Epidermal melanocyte (primary cell): ENCODE results near the gene UCK2.
A peak's percentile ranks its signal among the peaks of the same experiment; 100 is the strongest.

Experiments
- DNase-seq: peaks from one replicate; pipeline ENCODE4 v3.0.0; 2011; ENCODE audit warnings: low spot score; ENCODE audit not compliant: insufficient read length

UCK2 gene

DNA sequence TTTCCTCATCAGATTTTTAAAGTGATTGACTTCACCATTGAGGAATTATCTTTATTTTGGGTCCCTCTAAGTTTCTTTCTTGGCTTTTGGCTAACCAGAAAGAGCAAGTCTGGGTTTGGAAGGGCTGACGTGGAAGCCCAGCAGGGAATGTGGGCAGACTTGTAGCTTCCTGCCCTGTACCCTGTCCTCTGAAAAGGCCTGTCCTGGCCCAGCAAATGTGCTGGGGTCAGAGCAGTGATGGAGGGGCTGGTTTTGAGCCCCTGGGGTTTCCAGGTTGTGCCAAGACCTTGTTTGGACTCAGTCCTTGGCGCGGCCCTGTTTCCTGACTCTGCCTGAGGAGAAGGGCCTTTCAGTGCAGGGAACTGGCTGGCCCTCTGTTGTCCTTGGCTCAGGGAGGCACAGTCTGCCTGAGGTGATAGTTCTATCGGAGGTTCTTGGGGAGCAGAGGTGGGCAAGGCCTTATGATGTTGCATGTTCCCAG, 72.1 kb downstream of the UCK2 start:
- no peak for DNase-seq

DNA sequence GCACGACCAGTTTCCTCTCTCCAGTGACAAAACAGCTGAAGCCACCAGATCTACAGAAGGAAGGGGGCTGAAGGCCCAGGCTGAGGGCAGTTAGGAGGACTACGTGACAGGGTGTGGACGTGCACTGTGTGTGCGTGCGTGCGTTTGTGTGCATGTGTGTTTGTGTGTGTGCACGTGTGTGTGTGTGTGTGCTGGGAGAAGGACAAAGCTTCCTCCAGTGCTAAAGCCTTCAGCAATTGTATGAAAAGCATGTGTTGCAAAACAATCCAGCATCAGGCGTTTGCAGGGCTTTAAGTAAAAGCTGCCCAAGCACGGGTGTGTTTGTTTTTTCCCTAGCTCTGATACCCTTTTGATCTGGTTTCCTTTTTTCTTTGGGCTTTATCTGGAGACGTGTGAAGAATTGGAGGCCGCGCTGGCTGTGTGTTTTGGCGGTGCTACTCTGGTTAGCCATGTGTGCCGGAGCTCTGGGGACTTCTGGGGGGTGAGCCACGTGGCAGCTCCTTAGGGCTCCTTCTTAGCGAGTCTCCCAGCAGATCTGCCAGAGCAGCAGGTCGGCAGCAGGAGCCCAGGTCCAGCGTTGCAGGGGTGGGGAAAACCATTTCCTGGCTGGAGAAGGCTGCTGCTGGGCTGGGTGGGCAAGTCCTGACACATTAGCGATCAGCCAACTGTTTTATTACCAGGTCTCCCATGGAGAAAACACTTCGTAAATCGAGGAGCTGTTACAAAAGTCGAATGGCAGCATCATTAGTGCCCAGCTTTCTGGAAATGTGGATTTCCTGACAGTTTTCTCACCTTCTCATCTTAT, 73.4 kb downstream of the UCK2 start:
- DNase-seq = no peak

DNA sequence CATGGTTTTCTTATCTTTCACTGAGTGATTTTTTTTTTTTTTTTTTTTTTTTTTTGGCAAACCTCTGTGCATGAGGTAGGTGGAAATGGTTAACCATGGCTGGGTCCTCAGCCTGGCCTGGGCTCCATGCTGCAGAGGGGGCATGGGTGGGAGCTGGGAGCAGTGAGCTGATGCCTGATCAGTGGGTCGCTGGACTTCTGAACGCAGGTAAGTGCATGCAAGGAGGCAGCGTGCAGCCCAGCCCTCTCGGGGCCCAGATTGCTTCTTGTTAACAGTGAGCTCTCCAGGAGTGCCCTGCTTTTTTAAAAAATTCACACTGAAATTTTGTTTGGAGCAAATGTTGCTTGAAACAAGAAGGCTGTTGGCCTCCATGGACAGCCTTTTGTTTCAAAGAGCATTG, 75.2 kb downstream of the UCK2 start:
- DNase-seq = no peak

DNA sequence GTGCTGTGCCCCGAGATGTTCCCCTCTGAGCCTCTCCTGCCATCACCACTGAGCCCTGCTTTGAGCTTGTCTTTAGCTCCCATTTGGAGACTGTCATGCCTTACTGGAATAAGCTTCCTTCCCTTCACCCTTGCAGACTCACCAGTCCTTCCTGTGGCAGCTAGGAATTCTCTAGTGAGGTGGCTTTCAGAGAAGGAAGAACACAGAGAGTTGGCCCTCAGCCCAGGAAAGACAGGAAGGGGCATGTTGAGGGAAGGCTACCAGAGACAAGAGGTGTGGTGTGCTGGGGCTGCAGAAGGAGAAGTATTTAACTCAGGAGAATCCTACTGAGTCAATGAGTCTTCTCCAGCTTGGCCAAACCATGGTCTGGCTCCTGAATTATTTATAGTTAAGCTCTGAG, 76.3 kb downstream of the UCK2 start:
- DNase-seq = no peak

DNA sequence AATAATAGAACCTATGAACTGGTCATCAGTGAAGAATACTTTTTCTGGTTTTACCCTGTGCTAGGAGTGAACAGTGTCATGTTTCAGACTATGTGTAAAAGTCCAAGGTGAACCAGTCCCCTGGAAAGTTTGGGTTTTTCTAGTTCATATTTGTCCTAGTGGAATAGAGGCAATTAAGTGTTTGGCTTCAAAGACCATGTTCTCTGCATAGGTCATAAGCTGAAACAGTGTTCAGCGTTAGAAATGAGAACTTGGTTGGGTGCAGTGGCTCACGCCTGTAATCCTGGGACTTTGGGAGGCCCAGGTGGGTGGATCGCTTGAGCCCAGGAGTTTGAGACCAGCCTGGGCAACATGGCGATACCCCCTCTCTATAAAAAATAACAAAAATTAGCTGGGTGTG, 77.5 kb downstream of the UCK2 start:
- DNase-seq = no peak

DNA sequence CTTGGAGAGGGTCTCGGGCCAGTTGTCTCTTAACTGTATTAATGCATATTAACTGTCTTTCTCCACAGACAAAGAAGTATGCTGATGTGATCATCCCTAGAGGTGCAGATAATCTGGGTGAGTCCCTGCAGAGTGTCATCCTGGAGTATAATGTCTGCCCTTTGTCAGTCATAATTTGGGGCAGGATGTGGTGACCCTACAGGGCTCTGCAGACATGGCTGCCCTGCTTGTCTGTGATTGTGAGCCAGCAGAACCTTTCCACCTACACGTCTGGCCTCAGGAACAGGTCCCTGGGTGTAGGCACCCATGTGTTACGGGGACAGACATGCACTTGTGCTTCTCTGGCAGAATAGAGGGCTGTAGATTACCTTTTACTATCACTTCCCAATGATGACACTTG, 78.4 kb downstream of the UCK2 start:
- no peak for DNase-seq

DNA sequence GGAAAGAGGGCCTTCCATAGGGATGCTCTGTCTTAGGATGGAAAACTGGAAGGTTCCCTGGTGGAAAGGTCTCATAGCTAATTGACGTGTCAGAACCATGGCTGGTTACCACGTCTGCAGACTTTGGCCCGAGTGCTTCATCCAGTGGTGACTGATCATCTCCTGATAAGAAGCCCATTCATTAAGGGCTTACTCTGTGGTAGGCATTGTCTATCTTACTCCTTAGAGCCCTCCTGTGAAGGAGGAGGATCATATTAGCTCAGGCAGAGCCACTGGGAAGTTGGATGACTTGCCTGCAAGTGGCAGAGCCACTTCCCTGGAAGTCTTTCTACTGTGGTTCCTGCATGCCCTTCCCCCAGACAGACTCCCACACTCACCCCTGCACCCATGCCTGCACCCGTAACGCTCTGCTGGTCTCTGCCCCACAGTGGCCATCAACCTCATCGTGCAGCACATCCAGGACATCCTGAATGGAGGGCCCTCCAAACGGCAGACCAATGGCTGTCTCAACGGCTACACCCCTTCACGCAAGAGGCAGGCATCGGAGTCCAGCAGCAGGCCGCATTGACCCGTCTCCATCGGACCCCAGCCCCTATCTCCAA, 79.9 kb downstream of the UCK2 start:
- DNase-seq = no peak

DNA sequence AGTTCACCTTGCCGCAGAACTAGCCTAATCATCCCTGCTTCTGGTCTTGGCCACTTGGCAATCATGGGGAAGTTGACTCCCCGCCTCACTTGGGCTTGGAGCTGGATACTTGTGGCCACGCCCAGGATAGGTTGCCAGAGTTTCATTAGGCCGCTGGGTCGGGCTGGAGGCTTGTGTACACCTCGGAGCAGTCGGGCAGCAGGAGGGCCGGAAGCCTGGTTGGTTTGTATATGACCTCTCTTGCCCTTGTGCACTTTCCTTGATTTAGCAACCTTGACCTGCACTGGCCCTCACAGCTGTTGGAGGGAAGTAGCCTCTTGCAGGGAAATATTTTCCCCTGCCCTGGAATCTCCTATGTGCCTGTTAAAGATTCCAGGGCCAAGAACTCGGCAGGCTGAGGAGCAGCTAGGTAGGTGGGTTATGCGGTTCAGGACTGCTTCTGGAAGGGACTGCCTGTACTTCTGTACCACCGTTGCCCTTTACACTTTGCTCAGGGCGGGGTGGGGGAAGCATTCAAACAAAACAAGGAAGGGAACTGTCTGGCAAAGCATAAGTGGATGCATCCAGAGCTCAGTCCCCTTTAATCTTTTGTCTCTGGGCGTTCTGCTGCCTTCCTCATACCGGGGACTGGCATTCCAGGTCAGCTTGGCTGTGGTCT, 83.5 kb downstream of the UCK2 start:
- DNase-seq = no peak

DNA sequence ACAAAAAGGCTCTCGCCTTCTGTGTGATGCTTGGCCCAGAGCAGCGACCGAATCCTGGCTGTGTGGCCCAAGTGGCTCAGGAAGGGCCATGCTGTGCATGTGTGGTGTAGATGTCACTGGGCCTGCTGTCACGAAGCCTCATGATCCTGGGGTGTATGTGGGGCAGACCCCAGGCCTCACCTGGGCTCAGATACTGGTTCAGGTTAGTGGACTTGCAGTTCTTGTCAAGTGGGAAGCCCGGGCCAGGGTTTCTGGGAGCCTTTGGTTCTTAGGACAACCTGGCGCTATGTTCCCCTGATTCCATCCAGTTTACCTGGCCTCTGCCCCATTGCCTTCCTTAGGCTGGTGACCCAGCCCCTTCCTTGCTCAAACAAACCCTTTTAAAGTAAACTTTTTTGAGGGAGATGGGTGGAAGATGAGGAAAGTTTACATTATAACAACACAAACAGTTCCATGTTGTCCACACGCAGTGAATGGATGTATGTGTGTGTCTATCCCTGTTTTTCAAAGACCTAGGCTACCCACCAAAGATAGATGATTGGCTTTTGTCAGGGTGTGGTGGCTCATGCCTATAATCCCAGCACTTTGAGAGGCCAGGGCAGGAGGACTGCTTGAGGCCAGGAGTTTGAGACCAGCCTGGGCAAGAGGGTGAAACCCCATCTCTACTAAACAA, 84.3 kb downstream of the UCK2 start:
- no peak for DNase-seq

DNA sequence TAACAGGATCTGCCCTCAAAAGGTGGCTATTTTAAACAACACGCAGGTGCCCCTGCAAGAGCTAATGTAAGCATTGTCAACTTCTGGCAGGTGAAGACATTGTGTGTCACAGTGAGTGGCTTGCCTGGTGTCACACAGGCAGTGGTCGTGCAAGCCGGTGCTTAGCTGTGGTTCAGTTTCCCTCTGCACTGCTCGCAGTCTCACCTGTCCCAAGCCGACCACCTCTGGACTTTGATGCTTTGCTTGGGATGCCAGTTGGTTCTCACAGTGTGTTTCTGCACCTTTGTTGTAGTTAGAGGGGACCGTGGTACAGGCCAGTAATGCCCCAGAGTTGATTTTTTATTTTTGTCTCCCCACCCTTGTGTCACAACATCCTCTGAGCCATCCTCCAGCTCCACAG, 85.2 kb downstream of the UCK2 start:
- no peak for DNase-seq

DNA sequence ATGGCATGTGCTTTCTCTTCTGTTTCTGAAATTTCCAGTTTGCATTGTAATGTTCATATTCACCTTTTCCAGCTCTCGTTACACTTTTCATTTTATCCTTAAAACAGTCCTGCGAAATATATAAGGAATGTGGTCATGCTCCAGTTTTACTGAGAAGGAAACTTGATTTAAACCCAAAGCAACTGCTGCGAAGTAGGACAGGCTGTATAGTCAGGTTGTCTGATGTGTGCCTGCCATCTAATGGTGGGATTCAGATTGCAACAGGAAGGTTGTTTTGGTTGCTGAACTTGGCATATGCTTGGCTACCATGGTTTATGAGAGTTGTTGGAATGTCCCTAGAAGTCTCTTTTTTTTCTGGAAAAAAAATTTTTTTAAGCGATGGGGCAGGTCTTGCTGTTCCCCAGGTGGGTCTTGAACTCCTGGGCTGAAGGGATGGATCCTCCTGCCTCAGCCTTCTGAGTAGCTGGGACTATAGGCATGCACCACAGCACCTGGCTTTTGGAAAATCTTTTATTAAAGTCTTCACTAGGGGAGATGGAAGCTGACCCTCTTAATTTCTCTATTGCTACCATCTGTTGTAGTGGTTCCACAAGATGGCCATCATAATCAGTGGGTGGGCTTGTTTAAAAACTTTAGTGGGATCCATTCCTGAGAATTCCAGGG, 86.9 kb downstream of the UCK2 start:
- peak; percentile 88 for DNase-seq

DNA sequence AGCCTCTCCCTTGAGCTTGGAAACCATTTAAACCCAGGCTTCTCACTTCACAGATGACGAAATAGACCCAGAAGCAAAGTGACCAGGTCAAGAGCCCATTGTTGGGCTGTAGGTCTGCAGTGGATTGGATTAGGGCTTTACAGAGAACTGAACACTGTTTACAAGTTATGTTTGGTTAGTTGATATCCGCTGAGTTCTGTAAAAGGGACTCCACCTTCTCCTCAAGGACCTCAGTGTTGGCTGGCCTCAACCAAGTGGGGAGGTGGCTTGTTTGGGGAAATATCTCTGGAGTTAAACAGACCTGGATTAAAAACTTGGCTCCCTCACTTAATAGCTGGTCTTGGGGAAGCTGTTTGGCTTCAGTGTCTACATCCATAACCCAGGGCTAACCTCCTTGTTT, 88.1 kb downstream of the UCK2 start:
- no peak for DNase-seq

DNA sequence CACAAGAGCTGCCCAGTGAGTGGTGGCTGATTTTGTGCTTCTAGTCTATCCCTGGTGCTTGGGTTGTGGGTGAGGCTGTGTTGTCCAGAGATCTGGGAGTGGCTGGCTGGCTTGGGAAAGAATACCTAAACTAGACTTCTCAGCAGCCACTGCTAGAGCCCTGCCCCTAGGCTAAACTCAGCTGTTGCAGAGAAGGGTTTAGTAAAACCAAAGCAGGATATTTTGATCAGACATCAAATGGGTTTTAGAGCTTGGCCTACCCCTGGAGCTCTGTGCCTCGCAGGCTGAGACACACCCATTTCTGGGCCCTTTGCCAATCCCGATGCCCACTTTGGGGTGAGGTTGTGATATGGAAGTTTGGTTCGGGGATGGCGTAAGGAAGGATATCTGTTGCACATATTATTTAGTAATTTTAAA, 88.5 kb downstream of the UCK2 start:
- no peak for DNase-seq

DNA sequence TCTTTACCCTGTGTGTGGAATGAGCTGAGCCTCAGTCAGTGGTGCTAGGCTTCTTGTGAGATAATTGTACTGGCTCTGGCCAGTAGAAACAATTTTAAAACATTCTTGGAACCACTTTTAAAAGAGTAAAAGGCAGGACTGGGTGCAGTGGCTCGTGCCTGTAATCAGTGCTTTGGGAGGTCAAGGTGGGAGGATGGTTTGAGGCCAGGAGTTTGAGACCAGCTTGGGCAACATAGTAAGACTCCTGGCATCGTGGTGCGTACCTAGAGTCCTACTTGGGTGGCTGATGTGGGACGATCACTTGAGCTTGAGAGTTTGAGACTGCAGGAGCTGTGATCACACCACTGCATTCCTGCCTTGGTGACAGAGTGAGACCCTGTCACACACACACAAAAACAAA, 89.8 kb downstream of the UCK2 start:
- no peak for DNase-seq

DNA sequence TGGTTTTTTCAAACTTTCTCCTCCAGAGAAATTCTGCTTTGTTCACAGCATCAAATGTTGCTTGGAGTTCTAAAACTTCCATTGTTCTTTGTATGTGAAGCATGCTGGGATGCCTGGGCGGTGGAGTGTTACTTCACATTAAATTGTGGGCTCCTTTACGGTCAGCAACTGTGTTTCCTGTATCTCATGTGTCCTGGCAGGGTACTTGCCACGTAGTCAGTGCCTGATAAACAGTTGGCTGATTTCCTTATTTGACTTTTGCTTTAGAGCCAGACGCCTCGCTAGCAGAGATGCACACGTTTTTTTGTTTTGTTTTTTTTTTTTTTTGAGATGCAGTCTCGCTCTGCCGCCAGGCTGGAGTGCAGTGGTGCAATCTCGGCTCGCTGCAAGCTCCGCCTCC, 96.7 kb downstream of the UCK2 start:
- DNase-seq = no peak

DNA sequence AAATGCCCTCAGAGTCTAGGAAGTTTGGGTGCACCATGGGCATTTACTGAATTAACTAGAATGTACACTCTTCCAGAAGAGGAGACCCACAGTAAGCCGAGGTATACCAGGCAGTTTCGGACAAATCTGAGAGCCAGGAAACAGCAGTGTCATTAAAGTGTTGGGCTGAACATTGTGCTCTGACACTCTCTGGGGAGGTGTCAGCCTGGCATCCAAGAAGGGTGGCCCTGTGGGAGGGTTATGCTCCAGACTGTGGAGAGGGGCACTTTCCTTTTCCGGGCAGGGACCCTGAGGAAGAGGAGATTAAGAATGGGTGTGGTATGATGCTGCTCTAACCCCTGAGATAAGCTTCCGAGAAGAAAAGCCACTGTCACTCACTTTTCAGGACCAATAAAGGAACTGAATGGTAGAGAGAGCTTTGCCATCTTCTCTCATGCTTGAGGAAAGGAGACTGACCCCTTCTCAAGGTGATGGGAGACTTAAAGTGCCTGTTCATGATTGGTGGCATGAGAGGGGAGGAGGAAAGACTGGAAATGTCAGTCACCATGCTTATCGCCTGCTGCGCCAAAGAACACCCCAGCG, 98.2 kb downstream of the UCK2 start:
- no peak for DNase-seq

DNA sequence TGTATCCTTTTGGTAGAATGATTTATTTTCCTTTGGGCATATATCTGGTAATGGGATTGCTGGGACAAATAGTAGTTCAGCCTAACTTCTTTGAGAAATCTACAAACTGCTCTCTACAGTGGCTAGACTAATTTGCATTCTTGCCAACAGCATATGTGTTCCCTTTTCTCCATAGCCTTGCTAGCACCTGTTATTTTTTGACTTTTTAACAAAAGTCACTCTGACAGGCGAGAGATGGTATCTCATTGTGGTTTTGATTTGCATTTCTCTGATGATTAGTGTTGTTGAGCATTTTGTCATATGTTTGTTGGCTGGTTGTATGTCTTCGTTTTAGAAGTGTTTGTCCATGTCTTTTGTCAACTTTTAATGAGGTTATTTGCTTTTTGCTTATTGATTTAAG, 99.8 kb downstream of the UCK2 start:
- DNase-seq = no peak

DNA sequence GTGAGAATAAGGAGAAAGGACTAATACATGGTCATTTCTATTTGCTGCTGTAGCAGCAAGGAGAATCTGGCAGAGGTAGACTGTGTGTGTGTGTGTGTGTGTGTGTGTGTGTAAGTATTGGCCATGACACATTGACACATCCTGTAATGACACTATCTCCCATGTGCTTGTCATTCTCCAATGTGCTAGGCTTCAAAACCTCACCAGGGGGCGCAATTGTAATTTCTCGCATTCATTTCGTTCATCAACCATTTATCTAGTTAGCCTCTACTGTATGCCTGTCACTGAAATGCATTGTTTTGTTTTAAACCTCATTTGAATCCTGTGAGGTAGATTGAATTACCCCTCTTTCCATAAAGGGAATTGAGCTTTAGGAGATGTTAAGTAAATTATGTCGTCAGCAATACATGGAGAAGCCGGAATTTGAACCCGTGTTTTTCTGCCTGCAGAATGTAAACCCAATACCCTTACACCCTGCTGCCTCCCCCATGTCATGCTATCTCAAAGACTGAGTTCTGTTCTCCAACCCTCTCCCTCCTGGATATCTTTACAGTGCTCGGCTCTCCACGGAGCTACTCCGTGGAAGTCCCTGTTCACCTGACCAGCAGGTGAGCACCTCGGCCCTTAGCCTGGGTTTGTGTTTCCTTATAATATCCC, 100.8 kb downstream of the UCK2 start:
- DNase-seq = peak; percentile 26

DNA sequence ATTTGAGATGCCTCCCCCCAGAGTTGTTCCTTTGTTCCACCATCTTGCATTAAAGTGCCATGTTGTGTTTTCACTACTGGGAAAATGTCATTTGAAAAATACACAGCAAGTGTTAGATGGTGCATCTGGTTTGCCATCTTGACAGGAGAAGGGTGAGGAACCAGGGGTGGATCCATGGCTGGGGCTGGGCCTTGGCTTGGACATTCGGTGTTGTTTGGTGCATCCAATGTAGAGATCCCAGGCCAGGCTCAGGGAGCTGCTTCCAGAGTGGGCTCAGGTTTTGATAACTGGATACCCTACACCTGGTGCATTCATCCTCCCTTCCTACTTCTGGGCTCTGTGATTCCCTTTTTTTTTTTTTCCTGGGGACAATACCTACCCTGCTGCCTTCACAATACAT, 103.5 kb downstream of the UCK2 start:
- no peak for DNase-seq

DNA sequence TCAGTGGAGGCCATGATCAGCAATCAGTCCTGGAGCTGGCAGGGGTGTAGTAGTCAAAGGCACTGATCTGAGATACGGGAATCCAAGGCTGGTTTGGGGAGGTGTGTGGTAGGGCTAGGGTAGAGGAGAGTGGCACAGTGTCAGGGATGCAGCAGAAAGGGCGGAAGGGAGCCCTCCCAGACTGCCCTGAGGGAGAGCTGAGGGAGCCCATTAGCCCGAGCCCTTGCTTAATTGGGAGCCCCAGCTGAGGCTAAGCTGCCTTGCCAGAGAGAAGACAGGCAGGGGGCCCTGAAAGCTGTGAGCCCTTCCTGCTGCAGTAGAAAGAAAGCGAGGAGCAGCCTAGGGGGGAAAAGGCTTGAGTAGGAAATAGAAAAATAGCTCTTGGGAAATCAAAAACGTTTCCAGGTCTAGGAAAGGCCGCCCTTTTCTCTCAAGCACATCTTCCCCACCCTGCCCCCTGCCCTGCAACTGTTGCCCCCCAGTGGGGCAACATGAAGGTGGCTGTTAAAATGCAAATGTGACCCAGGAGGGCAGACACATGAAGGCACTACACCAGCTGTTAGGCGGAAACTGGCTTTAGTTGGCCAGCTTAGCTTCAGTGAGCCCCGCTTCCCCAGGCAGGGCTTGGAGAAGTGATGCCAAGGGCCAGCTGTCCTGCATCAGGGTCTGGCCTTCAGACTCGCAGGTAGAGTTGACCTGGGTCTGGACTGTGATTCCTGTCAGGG, 106.2 kb downstream of the UCK2 start:
- no peak for DNase-seq
